ENCODE measurements around the gene PRDM15.

The PRDM15 gene

DNA sequence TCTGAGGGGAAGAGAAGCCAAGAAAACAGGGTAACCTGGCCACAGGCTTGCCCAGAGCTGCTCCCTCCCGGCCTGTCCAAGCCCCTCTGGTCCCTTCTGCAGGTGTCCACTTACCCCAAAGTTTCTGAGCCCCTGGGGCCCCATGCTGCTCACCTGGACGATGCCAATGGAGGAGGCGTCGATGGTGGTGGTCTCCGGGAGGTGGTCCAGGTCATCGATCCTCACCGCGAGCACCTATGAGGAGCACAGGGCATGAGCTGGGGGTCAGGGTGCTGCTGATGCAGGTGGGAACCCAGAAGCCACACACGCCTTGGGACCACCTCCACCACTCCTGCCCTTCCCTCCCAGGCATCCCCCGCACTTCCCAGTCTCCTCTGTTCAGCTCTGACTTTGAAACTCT is 74.8 kb downstream of the PRDM15 start:
- TF ChIP-seq, protein P1, sequence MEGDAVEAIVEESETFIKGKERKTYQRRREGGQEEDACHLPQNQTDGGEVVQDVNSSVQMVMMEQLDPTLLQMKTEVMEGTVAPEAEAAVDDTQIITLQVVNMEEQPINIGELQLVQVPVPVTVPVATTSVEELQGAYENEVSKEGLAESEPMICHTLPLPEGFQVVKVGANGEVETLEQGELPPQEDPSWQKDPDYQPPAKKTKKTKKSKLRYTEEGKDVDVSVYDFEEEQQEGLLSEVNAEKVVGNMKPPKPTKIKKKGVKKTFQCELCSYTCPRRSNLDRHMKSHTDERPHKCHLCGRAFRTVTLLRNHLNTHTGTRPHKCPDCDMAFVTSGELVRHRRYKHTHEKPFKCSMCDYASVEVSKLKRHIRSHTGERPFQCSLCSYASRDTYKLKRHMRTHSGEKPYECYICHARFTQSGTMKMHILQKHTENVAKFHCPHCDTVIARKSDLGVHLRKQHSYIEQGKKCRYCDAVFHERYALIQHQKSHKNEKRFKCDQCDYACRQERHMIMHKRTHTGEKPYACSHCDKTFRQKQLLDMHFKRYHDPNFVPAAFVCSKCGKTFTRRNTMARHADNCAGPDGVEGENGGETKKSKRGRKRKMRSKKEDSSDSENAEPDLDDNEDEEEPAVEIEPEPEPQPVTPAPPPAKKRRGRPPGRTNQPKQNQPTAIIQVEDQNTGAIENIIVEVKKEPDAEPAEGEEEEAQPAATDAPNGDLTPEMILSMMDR (IDR thresholded peaks at IDR 0.05; ENCODE audit: unreplicated experiment in 3 of 3) = no peak
- Mint-ChIP-seq H3K27me3 (ENCODE audit: low read depth) (no peaks in the 10 kb centered on the region), H3K4me3 (no peak overlapping the region), H3K36me3 (ENCODE audit: low read depth) (peaks cover 51% of the 10 kb centered on the region), H3K27ac (no peak overlapping the region), H3K9me3 (no peaks in the 10 kb centered on the region), H3K4me1 (no peaks in the 10 kb centered on the region)

DNA sequence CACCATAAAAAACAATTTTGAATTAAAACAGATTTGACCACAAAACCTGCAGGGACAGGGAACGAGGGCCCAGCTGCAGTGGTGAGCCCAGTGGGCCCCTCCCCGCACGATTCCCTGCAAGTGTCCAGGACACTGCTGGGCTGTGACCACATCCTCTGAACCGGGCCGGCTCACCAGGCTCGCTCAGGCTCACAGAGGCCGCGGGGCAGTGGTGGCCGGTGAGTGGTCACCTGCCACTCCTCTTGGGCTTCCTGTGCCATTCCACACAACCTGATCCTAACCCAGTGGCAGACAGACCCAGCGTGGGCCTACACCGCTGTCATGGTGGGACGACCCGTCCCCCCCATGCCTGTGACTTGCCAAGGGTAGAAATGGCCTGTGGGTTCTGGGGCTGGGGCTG is 75.8 kb downstream of the PRDM15 start:
- Mint-ChIP-seq H3K36me3 (ENCODE audit: low read depth) (peaks cover 53% of the 10 kb centered on the region), H3K4me1 (no peaks in the 10 kb centered on the region), H3K27ac (no peak overlapping the region)

GRCh38 chr21:41802684-41803083 is 76.5 kb downstream of the PRDM15 start:
- no peak overlapping the region for H3K27ac Mint-ChIP-seq
- no peaks in the 10 kb centered on the region for H3K4me1 Mint-ChIP-seq
- peaks cover 52% of the 10 kb centered on the region for H3K36me3 Mint-ChIP-seq (ENCODE audit: low read depth)
- TF ChIP-seq, protein P1 (IDR thresholded peaks at IDR 0.05; ENCODE audit: unreplicated experiment in 3 of 3) = no peak
- no peak overlapping the region for H3K4me3 Mint-ChIP-seq
- no peaks in the 10 kb centered on the region for H3K27me3 Mint-ChIP-seq (ENCODE audit: low read depth)
- H3K9me3 Mint-ChIP-seq = no peaks in the 10 kb centered on the region

More for the DNA sequence above, 75.8 kb downstream of the PRDM15 start:
- TF ChIP-seq, protein P1 (IDR thresholded peaks at IDR 0.05; ENCODE audit: unreplicated experiment in 3 of 3) = no peak
- Mint-ChIP-seq H3K9me3 (no peaks in the 10 kb centered on the region), H3K27me3 (ENCODE audit: low read depth) (no peaks in the 10 kb centered on the region), H3K4me3 (no peak overlapping the region)

DNA sequence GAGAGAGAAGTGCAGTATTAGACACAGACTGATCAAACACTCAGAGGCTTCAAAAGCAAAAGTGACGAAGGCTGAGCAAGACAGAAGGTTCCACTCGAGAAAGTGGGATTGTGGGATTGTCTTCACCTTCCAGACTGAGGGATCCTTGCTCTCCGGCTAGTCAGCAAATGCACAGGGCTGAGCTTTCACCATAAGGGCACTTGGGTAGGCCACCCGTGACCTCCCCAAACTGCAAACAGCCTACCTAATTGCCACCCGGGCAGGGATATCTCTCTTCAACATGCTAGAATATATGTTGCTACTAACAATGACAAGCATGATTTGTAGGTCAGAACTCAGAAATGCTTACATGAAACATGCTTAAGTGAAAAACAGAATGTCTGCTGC is 77.0 kb downstream of the PRDM15 start:
- H3K27me3 Mint-ChIP-seq (ENCODE audit: low read depth) = no peaks in the 10 kb centered on the region
- H3K9me3 Mint-ChIP-seq = no peaks in the 10 kb centered on the region
- no peak overlapping the region for H3K27ac Mint-ChIP-seq
- peaks cover 48% of the 10 kb centered on the region for H3K36me3 Mint-ChIP-seq (ENCODE audit: low read depth)
- H3K4me1 Mint-ChIP-seq = no peaks in the 10 kb centered on the region
- no peak overlapping the region for H3K4me3 Mint-ChIP-seq
- TF ChIP-seq, protein P1 (IDR thresholded peaks at IDR 0.05; ENCODE audit: unreplicated experiment in 3 of 3) = no peak

DNA sequence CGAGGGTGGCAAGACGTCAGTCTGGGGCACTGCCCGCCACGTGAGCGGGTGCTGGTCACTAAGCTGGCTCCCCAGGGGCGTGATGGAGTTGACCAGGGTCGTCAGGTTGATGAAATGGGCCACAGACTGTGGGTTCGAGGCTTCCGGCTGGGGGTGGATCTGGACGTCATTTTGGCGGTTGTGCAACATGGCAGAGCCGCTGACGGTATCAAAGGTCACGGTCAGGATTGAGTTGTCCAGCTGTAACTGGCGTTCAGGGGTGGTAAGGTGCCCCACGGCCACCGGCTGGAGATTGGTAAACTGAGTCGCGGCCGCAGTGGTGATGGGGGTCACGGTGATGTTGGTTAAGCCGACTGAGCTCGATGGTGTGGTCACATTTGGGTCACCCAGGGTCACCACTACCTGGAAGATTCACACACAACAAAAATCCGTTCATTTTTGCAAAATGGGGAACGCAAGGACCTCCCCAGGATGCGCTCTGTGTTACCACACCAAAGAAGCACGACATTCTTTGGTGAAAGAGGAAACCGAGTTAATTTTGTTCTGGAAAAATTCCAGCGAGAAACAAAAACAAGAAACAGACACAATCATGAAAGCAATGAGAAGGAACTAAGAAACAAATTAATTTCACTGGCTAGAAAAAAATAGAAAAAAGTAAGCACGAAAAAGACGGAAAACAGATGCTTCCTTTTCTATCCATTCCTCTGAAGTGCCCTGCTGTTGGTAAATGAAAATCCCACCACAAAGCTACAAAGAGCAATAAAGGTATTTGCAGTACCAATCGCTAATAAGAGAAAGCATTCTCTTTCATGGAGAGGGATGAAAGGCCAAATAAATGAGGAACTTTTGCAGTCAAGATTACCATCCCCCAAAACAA is 77.6 kb downstream of the PRDM15 start:
- no peak overlapping the region for H3K4me3 Mint-ChIP-seq
- H3K4me1 Mint-ChIP-seq = no peaks in the 10 kb centered on the region
- TF ChIP-seq, protein P1 (IDR thresholded peaks at IDR 0.05; ENCODE audit: unreplicated experiment in 3 of 3) = no peak
- no peaks in the 10 kb centered on the region for H3K27me3 Mint-ChIP-seq (ENCODE audit: low read depth)
- H3K36me3 Mint-ChIP-seq (ENCODE audit: low read depth) = peaks cover 42% of the 10 kb centered on the region
- H3K9me3 Mint-ChIP-seq = no peaks in the 10 kb centered on the region
- H3K27ac Mint-ChIP-seq = no peak overlapping the region

Measured in nephron (organoid).